GM10248 (cell line): ENCODE data around the gene NETO1.

Source experiments
- CTCF ChIA-PET: fragments of 300-600 bp; sonication (Branson Sonifier 250); formaldehyde crosslinking; extraction: SDS; loops from one replicate; lab custom pipeline; 2021; ENCODE audit warnings: antibody characterized with exemption; lab: Yijun Ruan, JAX
- POLR2A ChIA-PET: fragments of 350-650 bp; sonication (Branson Sonifier 250); formaldehyde crosslinking; extraction: SDS; loops from one replicate; lab custom pipeline; 2020; ENCODE audit warnings: antibody characterized with exemption; lab: Yijun Ruan, JAX
- DNase-seq: peaks from one replicate; pipeline ENCODE4 v3.0.0; 2012; ENCODE audit errors: extremely low spot score
- CTCF ChIP-seq: IDR thresholded peaks from 2 replicates; pipeline ENCODE4 v1.5.1; 2012; ENCODE audit warnings: mild to moderate bottlenecking, low read depth; ENCODE audit errors: extremely low read depth, missing control alignments, control extremely low read depth

Gene NETO1

GRCh38 chr18:72847771-72848170 is 20.0 kb downstream of the NETO1 start:
- CTCF ChIA-PET: no interaction called here
- no peak for TF ChIP-seq CTCF
- POLR2A ChIA-PET: no interaction called here
- DNase-seq: no peak

- POLR2A ChIA-PET: no interaction called here
- CTCF ChIA-PET: no interaction called here
- no peak for DNase-seq
- no peak for TF ChIP-seq CTCF
These were observed 20.9 kb downstream of the NETO1 start for GRCh38 chr18:72846736-72847533.

GRCh38 chr18:72843743-72844142 is 24.0 kb downstream of the NETO1 start:
- TF ChIP-seq CTCF: no peak
- DNase-seq: no peak
- POLR2A ChIA-PET: no interaction called here
- CTCF ChIA-PET: no interaction called here

- DNase-seq: no peak
- POLR2A ChIA-PET: no interaction called here
- CTCF ChIA-PET: interaction anchor here (1.7 kb wide), 1 partner anchor 15 kb away, joined by 4 read pairs; no protein-coding TSS in a partner anchor
- no peak for TF ChIP-seq CTCF
These were observed 27.7 kb downstream of the NETO1 start for GRCh38 chr18:72840109-72840508.

GRCh38 chr18:72834731-72835130 is 33.1 kb downstream of the NETO1 start:
- DNase-seq: no peak
- CTCF ChIA-PET: no interaction called here
- TF ChIP-seq CTCF: no peak
- POLR2A ChIA-PET: no interaction called here

GRCh38 chr18:72833471-72833870 is 34.3 kb downstream of the NETO1 start:
- no peak for DNase-seq
- POLR2A ChIA-PET: no interaction called here

More at GRCh38 chr18:72833471-72833870, 34.3 kb downstream of the NETO1 start:
- CTCF ChIA-PET: no interaction called here
- no peak for TF ChIP-seq CTCF
